ENCODE measurements around the gene CD40.
"Not testable (repeated sequence)": the region's sequence is repeated elsewhere in the genome, so short reads cannot be mapped to it uniquely, and the experiment has no call there.

CD40 gene

DNA sequence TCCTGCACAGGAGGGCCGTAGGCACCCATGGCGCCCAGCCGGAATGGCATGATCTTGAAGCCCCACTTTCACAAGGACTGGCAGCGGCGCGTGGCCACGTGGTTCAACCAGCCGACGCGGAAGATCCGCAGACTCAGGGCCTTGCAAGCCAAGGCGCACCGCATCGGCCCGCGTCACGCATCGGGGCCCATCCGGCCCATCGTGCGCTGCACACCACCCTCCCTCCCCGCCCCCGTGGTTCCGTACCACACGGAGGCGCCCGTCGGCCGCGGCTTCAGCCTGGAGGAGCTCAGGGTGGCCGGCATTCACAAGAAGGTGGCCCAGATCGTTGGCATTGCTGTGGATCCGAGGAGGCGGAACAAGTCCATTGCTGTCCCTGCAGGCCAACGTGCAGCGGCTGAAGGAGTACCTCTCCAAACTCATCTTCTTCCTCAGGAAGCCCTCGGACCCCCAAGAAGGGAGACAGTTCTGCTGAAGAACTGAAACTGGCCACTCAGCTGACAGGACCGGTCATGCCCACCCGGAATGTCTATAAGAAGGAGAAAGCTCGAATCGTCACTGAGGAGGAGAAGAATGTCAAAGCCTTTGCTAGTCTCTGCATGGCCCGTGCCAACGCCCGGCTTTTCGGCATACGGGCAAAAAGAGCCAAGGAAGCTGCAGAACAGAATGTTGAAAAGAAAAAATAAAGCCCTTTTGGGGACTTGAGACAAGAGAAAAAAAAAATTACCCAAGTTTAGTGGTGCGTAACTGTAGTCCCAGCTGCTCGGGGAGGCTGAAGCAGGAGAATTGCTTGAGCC lies 18.4 kb upstream of the CD40 start:
- no peak for DNase-seq

- DNase-seq = not testable (repeated sequence)
Observed at GRCh38 chr20:46100444-46100843, 17.7 kb upstream of the CD40 start.

DNA sequence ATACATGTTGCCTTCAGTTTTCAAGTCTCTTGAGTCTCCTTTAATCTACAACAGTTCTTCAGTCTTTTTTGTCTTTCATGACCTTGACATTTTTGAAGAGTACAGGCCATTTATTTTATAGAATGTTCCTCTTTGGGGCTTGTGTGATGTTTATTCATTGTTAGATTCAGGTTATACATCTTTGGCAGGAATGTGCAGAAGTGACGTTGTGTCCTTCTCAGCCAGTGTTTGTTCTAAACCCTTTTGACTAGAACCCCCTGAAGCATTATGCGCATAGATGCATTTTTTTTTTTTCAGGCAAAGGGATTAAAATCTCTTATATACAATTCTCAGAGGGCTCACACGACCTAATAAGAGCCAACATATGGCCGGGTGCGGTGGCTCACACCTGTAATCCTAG lies 17.1 kb upstream of the CD40 start:
- no peak for DNase-seq

DNA sequence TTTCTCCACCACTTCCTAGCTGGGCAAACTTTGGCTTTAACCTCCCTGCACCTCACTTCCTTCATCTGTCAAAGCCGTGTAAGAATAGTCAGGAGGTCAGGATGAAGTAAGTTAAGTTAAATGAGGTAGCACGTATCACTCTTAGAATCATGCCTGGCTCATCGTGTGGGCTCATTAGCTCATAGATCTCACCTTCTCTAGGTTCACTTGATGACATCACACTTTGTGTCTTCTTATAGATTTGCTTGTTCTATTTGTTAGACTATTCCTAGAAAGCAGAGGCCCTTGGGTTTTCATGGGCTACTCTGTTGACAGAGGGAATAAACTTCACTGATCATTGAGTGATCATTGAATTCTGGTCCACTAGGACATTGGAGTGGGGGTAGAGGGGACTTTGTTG lies 16.2 kb upstream of the CD40 start:
- DNase-seq = no peak

DNA sequence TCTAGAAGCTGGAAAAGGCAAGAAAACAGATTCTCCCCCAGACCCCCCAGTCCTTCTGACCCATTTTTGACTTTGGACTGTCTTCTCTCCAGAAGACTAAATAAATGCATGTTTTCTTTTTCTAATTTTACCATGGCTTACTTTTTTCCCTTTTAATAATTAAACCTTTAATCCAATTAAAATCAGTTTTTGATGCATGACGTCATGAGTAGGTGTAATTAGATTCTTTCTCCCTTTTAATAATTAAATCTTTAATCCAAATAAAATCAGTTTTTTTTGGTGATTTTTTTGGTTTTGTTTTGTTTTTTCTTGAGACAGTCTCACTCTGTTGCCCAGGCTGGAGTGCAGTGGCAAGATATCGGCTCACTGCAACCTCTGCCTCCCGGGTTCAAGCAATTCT lies 15.2 kb upstream of the CD40 start:
- no peak for DNase-seq

DNA sequence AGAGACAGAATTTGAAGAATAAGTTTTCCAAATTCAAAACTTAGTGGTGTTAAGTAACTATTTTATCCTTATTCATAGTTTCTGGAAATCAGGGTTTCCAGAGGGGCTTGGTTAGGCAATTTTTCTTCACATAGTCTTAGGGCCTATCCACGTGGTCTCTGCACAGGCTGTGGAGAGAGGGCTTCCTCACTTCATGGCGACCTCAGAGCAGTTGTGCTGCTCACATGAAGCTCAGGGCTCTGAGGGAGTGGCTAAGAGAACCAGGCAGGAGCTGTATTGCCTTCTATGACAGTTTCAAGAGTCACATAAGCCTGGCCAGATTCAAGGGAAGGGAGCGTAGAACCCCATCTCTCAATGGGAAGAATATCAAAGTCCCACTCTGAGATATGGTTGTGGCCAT lies 13.9 kb upstream of the CD40 start:
- DNase-seq = no peak

DNA sequence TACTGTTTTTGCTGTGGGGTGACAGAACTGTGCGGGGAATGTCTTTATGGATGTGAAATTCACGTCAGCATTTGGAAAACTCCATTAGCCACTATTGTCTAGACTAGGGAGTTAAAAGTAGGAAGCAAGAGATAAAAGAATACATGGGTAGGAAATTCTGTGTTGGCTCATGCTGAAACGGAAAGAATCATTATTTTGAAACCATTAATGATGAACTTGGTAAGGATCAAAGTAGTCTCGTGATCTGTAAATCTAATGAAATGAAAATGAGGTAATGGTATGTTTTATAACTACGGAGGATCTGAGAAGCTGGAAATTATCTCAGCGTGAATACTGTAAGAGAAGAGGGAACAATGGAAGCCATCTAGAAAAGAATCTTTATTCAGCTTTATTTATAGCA lies 11.1 kb upstream of the CD40 start:
- no peak for DNase-seq

DNA sequence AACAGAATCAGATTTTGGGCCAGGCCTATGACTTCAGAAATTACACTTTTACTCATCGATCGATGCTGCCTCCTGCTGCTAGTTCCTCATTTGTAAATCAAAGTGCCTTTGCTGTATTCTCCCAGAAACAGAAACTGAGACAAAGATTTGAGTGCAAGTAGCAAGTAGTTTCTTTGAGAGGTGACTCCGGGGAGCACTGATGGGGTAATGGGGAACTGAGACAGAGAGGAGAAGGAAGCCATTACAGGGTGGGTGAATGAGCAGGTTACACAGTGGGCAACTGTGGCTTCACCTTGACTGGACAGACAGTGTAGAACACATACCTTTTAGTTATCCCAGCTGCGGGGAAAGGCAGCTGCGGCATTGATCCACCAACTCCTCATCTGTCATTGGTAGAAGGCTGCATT lies 9.7 kb upstream of the CD40 start:
- DNase-seq = no peak

DNA sequence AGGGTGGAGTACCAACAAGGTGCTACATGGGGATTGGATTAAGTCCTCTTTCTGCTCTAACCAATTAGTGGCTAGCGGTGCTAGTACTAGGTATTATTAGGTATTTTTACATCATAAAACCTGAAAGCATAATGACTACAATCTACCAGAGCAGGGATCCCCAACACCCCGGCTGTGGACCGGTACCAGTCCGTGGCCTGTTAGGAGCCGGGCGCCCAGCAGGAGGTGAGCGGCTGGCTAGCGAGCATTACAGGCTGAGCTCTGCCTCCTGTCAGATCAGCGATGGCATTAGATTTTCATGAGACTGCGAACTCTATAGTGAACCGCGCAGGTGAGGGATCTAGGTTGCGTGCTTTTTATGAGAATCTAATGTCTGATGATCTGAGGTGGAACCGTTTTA lies 9.1 kb upstream of the CD40 start:
- DNase-seq = no peak

GRCh38 chr20:46111028-46111835 lies 6.9 kb upstream of the CD40 start:
- DNase-seq = no peak

- no peak for DNase-seq
Observed at GRCh38 chr20:46111836-46112212, 6.3 kb upstream of the CD40 start.

DNA sequence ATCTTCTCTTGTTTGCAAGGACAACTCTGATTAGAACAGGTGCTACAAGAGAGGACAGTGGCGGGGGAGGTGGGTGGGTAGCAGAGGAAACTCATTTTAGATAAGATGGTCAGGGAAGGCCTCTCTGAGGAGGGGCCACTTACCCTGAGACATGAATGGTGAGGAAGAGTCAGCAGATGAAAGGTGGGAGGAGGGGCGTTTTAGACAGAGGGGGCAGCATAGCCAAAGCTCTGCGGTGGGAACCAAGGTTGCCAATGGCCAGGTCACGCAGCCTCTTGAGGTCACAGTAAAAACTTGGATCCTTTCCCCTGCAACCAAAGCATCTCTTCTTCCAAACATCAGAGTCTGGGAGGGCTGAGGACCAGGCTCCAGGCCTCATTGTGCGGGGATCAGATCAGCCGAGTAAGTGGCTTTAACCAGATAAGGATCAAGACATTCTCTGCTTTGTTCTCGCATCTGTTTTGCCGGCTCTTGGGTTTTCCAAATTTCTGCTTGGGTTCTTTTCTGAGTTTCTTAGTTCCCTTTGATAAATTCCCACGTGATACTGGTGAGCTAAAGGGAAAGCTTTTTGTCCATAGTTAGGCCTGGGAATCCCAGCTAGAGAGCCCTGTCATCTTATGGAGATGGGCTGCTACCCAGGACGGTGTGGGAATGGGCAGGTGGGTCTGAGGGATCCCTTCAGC lies 5.5 kb upstream of the CD40 start:
- no peak for DNase-seq

GRCh38 chr20:46113113-46113470 lies 5.0 kb upstream of the CD40 start:
- no peak for DNase-seq

DNA sequence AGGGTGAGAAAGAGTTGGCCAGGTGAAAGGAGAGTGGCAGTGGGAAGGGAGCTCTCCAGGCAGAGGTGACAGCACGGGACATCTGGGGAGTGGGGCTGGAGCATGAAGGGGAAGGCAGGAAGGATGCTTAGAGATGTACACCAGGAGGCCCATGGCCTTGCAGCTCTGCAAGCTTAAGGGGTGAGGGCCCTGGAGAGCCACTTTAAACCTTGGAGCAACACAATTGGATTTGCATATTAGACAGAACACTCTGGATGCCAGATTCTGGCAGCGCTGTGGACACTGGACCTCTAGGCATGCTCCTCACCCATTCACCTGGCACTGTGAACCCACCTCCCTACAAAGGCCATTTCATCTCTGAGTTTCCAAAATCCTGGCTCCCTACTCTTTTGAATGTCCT lies 3.7 kb upstream of the CD40 start:
- DNase-seq = no peak

DNA sequence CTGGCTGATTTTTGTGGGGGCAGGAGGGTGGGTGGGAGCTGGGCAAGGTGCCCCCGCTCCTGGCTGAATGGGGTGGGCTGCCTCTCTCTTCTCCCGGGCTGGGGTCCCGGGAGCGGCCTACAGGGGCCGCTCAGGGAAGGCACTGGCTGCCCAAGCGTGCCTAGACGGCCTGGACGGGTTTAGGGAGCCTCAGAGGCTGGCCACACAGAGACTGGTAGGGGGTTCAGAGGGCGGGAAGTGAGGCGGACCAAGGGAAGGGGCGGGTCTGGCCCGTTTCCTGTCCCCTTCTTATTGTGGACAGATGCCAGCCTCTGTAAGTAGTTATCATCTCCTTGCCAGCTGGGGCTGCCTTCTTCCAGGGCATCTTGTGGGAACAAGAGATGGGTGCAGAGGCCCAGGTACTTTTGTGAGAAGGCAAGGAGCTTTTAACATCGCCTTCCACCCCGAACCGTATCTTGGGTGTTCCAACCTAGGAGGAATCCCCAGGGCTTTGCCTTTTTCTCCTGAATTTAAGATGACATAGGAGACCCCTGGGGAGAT lies 437 bp downstream of the CD40 start:
- DNase-seq = no peak

DNA sequence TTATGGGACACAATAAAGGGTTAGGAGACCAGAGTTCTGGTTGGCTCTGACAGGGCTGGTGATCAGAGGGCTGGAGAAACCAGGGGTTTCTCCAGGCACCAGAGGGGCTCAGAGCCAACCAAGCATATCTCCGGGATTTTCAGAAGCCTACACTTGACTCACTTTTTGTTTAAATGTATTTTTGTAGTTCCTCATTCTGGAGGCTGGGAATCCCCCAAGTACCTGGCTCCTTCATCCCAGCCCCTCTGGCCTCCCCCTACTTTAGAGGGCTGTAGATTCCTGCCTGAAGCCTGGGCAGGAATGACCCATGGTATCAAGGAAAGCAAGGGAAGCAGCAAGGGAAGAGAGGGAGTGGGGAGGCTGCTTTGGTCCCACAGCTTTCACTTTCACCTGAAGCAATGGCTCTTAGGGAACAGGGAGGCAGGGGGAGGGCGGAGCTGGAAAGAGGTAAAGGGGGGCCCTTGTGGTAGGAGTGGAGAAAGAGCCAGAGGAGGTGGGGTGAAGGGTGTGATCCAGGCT lies 973 bp downstream of the CD40 start:
- no peak for DNase-seq

- no peak for DNase-seq
Observed at GRCh38 chr20:46119547-46119946, 1.4 kb downstream of the CD40 start.

GRCh38 chr20:46120136-46120535 lies 2.0 kb downstream of the CD40 start:
- no peak for DNase-seq

- DNase-seq = no peak
Observed at GRCh38 chr20:46121184-46121930, 3.2 kb downstream of the CD40 start.

GRCh38 chr20:46122071-46122470 lies 4.0 kb downstream of the CD40 start:
- DNase-seq = no peak

- DNase-seq = no peak
Observed at GRCh38 chr20:46122516-46123481, 4.7 kb downstream of the CD40 start.

Measured in NCI-H1092 treated with DMSO at 0.1 percent for 48 hours (cell line).